MG63 (cell line): ENCODE data around the gene EPHB2. TPM values are rescaled to one million over a fixed set of nuclear protein-coding genes. Genes with fewer than 3 reads are reported as not detected.
A peak's percentile ranks its signal among the peaks of the same experiment; 100 is the strongest.

Experiments used
- DNase-seq: peaks from one replicate; pipeline ENCODE4 v3.0.0-alpha.2; 2020
- H3K27me3 ChIP-seq: fragments of 250-450 bp; sonication (Bioruptor Pico); 2 replicates; pipeline ENCODE4 v1.5.1; 2020; ENCODE audit warnings: mild to moderate bottlenecking, moderate library complexity
- H3K36me3 ChIP-seq: fragments of 250-450 bp; sonication (Bioruptor Pico); 2 replicates; pipeline ENCODE4 v1.5.1; 2020; ENCODE audit warnings: mild to moderate bottlenecking, moderate library complexity
- H3K4me3 ChIP-seq: fragments of 250-450 bp; sonication (Bioruptor Pico); 2 replicates; pipeline ENCODE4 v1.5.1; 2020; ENCODE audit warnings: mild to moderate bottlenecking, moderate library complexity
- H3K9me3 ChIP-seq: fragments of 250-450 bp; sonication (Bioruptor Pico); 2 replicates; pipeline ENCODE4 v1.5.1; 2020; ENCODE audit warnings: mild to moderate bottlenecking, moderate library complexity
- total RNA-seq: library from RNA; depleted of rRNA; stranded (reverse); fragments of >200 nt; shearing (Covaris generic); gene quantifications from 2 replicates; pipeline ENCODE4 v1.2.3, GENCODE V29; 2014; ENCODE audit warnings: low replicate concordance

The EPHB2 gene
- total RNA-seq, 1 experiment from 2014 or later: 19.6 TPM

- Histone ChIP-seq H3K4me3 (no peak overlapping the region), H3K27me3 (no peaks in the 10 kb centered on the region), H3K36me3 (peaks cover 2% of the 10 kb centered on the region; the same call in 1 of the 2 replicates), H3K9me3 (no peaks in the 10 kb centered on the region)
- no peak for DNase-seq
Measured at GRCh38 chr1:22874785-22875184, 164.1 kb downstream of the EPHB2 start.

GRCh38 chr1:22875241-22875640 is 164.6 kb downstream of the EPHB2 start:
- Histone ChIP-seq H3K36me3 (peaks cover 2% of the 10 kb centered on the region; the same call in 1 of the 2 replicates), H3K4me3 (no peak overlapping the region), H3K9me3 (no peaks in the 10 kb centered on the region), H3K27me3 (no peaks in the 10 kb centered on the region)
- DNase-seq: no peak

GRCh38 chr1:22875841-22876240 is 165.2 kb downstream of the EPHB2 start:
- Histone ChIP-seq H3K4me3 (no peak overlapping the region), H3K36me3 (peaks cover 2% of the 10 kb centered on the region; the same call in 1 of the 2 replicates), H3K9me3 (no peaks in the 10 kb centered on the region), H3K27me3 (no peaks in the 10 kb centered on the region)
- DNase-seq: no peak

GRCh38 chr1:22876359-22877111 is 165.9 kb downstream of the EPHB2 start:
- Histone ChIP-seq H3K9me3 (no peaks in the 10 kb centered on the region), H3K27me3 (no peaks in the 10 kb centered on the region), H3K36me3 (peaks cover 2% of the 10 kb centered on the region; the same call in 1 of the 2 replicates), H3K4me3 (no peak overlapping the region)
- DNase-seq: peak; percentile 94

GRCh38 chr1:22877112-22877915 is 166.7 kb downstream of the EPHB2 start:
- H3K4me3 ChIP-seq: no peak overlapping the region
- H3K36me3 ChIP-seq: no peaks in the 10 kb centered on the region
- DNase-seq: no peak
- H3K27me3 ChIP-seq: no peaks in the 10 kb centered on the region
- H3K9me3 ChIP-seq: no peaks in the 10 kb centered on the region

- no peak overlapping the region for H3K4me3 ChIP-seq
- H3K36me3 ChIP-seq: no peaks in the 10 kb centered on the region
- H3K27me3 ChIP-seq: no peaks in the 10 kb centered on the region
- H3K9me3 ChIP-seq: no peaks in the 10 kb centered on the region
- DNase-seq: no peak
Measured at GRCh38 chr1:22877980-22878379, 167.3 kb downstream of the EPHB2 start.

- Histone ChIP-seq H3K9me3 (no peaks in the 10 kb centered on the region), H3K36me3 (no peaks in the 10 kb centered on the region), H3K4me3 (no peak overlapping the region), H3K27me3 (no peaks in the 10 kb centered on the region)
- DNase-seq: no peak
Measured at GRCh38 chr1:22878626-22879025, 168.0 kb downstream of the EPHB2 start.

- H3K9me3 ChIP-seq: no peaks in the 10 kb centered on the region
- H3K27me3 ChIP-seq: no peaks in the 10 kb centered on the region
- H3K36me3 ChIP-seq: no peaks in the 10 kb centered on the region
- H3K4me3 ChIP-seq: no peak overlapping the region
- no peak for DNase-seq
Measured at GRCh38 chr1:22879445-22879844, 168.8 kb downstream of the EPHB2 start.

- Histone ChIP-seq H3K4me3 (no peak overlapping the region), H3K36me3 (no peaks in the 10 kb centered on the region), H3K27me3 (no peaks in the 10 kb centered on the region), H3K9me3 (no peaks in the 10 kb centered on the region)
- peak; percentile 25 for DNase-seq
Measured at GRCh38 chr1:22880174-22880601, 169.5 kb downstream of the EPHB2 start.

GRCh38 chr1:22883406-22883805 is 172.8 kb downstream of the EPHB2 start:
- no peaks in the 10 kb centered on the region for H3K36me3 ChIP-seq
- no peaks in the 10 kb centered on the region for H3K9me3 ChIP-seq
- no peaks in the 10 kb centered on the region for H3K27me3 ChIP-seq
- no peak for DNase-seq
- no peak overlapping the region for H3K4me3 ChIP-seq

- H3K4me3 ChIP-seq: no peak overlapping the region
Measured at GRCh38 chr1:22884806-22885530, 174.3 kb downstream of the EPHB2 start.

GRCh38 chr1:22886211-22886610 is 175.6 kb downstream of the EPHB2 start:
- H3K4me3 ChIP-seq: no peak overlapping the region
- H3K27me3 ChIP-seq: no peaks in the 10 kb centered on the region
- no peaks in the 10 kb centered on the region for H3K36me3 ChIP-seq
- H3K9me3 ChIP-seq: no peaks in the 10 kb centered on the region
- DNase-seq: no peak

More at GRCh38 chr1:22884806-22885530, 174.3 kb downstream of the EPHB2 start:
- H3K9me3 ChIP-seq: no peaks in the 10 kb centered on the region
- no peak for DNase-seq
- no peaks in the 10 kb centered on the region for H3K36me3 ChIP-seq
- no peaks in the 10 kb centered on the region for H3K27me3 ChIP-seq

- Histone ChIP-seq H3K4me3 (no peak overlapping the region), H3K9me3 (no peaks in the 10 kb centered on the region), H3K36me3 (no peaks in the 10 kb centered on the region), H3K27me3 (no peaks in the 10 kb centered on the region)
- no peak for DNase-seq
Measured at GRCh38 chr1:22887491-22887890, 176.9 kb downstream of the EPHB2 start.

- Histone ChIP-seq H3K36me3 (no peaks in the 10 kb centered on the region), H3K9me3 (no peaks in the 10 kb centered on the region), H3K27me3 (no peaks in the 10 kb centered on the region), H3K4me3 (no peak overlapping the region)
- peak; percentile 61 for DNase-seq
Measured at GRCh38 chr1:22888320-22889075, 177.9 kb downstream of the EPHB2 start.

GRCh38 chr1:22889213-22889827 is 178.7 kb downstream of the EPHB2 start:
- Histone ChIP-seq H3K36me3 (no peaks in the 10 kb centered on the region), H3K4me3 (no peak overlapping the region), H3K27me3 (no peaks in the 10 kb centered on the region), H3K9me3 (no peaks in the 10 kb centered on the region)
- no peak for DNase-seq

- no peak for DNase-seq
- Histone ChIP-seq H3K4me3 (no peak overlapping the region), H3K27me3 (no peaks in the 10 kb centered on the region), H3K9me3 (no peaks in the 10 kb centered on the region), H3K36me3 (no peaks in the 10 kb centered on the region)
Measured at GRCh38 chr1:22892789-22893188, 182.2 kb downstream of the EPHB2 start.
